ENCODE measurements around the gene MYRFL.

The MYRFL gene

GRCh38 chr12:69932676-69933552 lies 107.9 kb downstream of the MYRFL start:
- no peak for DNase-seq (ENCODE audit: low read depth in 2 of 2)

DNA sequence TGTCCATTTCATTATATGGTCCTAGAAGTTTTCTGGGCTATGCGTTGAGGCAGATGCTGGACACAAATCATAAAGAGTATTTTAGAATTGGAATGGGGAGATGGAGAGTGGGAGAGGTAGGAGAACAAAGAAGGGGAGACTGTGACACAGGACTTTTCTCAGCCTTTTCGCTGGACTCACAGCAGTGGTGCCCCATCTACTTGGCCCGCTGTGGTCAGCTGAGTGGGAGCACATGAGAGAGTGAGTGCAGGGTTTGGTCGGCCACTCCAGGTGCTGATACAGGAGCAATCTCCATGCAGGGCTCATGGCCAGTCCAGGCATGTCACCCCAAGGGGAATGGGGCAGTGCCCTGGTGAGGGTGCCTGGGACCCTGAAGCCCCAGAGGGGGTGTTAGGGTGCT lies 109.0 kb downstream of the MYRFL start:
- DNase-seq (ENCODE audit: low read depth in 2 of 2): no peak

GRCh38 chr12:69935651-69936100 lies 110.6 kb downstream of the MYRFL start:
- no peak for DNase-seq (ENCODE audit: low read depth in 2 of 2)

DNA sequence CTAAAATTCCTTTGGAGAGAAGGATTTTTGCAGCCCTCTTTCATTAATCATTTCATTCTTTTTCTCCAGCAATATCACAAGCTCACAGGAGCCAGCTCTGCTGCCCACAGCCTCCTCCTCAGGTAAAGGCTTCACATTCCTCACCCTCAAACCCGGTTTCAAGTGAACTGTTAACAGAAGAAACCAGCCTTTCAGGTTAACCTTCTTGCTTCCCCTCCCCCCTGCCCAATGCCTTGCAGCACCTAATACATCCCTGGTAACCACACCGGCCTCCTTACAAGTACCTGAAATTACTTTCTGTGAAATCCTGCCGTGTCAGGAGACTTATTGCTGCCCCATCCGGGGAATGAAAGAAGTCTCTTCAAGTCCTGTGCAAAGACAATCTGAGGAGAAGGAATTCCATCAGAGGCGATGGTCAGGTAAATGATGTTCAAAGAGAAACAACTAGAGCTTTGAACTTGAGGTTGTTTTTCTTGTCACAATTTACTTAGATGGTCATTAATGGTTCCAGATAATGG lies 111.2 kb downstream of the MYRFL start:
- DNase-seq (ENCODE audit: low read depth in 2 of 2): no peak

- no peak for DNase-seq (ENCODE audit: low read depth in 2 of 2)
These were observed 111.7 kb downstream of the MYRFL start for GRCh38 chr12:69936766-69937165.

DNA sequence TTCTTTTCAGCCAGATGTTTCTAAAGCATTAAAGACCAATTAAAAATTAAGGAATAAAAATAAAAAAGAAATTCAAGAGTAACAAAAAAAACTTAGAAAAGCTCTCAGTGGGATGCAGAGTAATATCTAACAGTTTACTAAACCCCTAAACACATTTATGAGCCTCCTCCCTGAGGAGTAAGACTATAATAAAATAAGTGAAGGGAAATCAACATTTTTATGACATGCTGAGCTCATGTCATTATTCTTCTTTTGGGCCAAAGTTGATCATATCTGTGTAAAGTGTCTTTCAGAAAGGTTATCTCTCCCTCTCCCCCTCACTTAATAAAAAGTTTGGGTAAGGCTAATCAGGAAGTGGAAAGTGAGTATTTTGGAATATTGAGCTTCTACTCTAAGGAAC lies 122.1 kb downstream of the MYRFL start:
- DNase-seq (ENCODE audit: low read depth in 2 of 2): no peak

GRCh38 chr12:69947897-69948296 lies 122.9 kb downstream of the MYRFL start:
- DNase-seq (ENCODE audit: low read depth in 2 of 2): no peak

- no peak for DNase-seq (ENCODE audit: low read depth in 2 of 2)
These were observed 123.8 kb downstream of the MYRFL start for GRCh38 chr12:69948851-69949250.

DNA sequence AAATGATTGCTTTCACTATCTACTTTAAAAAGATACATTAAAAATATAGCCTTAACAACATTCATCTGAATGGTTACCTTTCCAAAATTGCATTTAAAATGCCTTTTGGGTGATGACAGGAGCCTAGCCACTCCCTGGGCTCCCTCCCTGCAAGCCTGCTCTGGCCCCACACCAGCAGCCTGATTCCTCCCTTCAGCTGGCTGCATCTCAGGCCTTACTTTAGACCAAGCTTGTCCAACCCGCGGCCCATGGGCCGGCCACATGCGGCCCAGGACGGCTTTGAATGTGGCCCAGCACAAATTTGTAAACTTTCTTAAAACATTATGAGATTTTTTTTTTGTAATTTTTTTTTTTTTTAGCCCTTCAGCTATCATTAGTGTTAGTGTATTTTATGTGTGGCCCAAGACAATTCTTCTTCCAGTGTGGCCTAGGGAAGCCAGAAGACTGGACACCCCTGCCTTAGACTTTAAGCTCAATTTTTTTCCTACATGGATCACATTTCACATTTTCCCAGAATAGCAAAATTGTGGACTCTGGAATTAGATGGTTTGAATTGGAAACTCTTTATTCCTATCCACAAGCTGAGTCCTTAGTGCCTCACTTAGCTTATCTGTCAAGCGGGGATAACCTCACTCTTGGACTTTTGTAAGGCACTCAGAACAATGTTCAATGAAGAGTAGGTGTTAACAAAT lies 124.4 kb downstream of the MYRFL start:
- no peak for DNase-seq (ENCODE audit: low read depth in 2 of 2)

- no peak for DNase-seq (ENCODE audit: low read depth in 2 of 2)
These were observed 126.1 kb downstream of the MYRFL start for GRCh38 chr12:69951108-69951507.

DNA sequence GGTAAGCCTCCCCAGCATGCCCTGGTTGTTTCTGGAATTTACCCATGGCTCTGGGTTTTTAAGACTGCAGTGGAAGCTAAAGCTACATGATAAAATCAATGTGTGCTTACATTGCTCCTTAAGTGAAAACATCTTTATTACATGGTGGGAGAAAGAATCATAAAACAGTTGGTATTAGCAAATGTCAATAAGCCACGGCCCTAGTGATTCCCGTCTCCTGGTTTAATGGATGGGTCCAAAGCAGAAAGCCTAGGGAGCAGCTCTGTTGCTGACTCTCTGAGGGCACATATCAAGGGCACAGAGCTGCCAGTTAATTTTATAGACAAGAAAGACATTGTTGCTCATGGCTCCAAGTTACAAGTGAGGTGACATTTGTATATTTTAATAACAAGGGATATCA lies 127.9 kb downstream of the MYRFL start:
- no peak for DNase-seq (ENCODE audit: low read depth in 2 of 2)

- DNase-seq (ENCODE audit: low read depth in 2 of 2): no peak
These were observed 136.2 kb downstream of the MYRFL start for GRCh38 chr12:69961246-69961645.

- no peak for DNase-seq (ENCODE audit: low read depth in 2 of 2)
These were observed 141.4 kb downstream of the MYRFL start for GRCh38 chr12:69966409-69966808.

GRCh38 chr12:69966839-69967238 lies 141.8 kb downstream of the MYRFL start:
- no peak for DNase-seq (ENCODE audit: low read depth in 2 of 2)

DNA sequence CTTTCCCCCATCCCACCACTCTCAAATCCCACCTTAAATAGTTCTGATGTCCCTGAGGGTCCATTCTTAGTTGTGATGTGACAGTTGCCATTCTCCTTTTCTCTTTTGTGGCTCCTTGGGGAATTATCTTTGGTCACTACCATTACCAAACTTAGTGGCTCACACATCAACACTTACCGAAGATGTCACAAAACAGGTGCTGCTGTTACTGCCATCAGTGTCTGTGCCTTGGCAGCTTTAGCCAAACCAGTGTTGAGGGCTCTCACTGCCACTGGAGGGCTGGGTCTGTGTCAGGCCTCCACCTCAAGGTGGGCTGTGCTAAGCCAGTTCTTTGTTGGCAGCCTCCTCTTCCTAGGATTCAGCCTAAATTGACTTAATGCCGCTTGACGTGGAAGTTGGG lies 144.0 kb downstream of the MYRFL start:
- DNase-seq (ENCODE audit: low read depth in 2 of 2): no peak

DNA sequence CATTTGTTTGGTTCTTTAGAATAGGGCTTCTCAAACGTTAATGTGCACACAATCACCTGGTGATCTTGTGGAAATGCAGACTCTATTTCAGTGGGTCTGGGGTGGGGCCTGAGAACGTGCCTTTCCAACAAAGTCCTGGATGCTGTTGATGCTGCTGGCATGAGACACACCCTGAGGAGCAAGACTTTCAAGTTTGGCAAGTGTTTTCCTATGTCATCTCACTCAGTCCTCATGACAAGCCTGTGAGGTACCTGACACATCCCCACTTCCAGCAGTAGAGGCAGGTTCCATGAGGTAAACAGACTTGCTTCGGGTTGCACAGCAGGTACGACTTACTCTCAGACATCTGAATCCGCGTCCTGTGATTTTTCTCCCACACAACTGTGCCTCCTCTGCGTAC lies 147.1 kb downstream of the MYRFL start:
- DNase-seq (ENCODE audit: low read depth in 2 of 2): no peak

DNA sequence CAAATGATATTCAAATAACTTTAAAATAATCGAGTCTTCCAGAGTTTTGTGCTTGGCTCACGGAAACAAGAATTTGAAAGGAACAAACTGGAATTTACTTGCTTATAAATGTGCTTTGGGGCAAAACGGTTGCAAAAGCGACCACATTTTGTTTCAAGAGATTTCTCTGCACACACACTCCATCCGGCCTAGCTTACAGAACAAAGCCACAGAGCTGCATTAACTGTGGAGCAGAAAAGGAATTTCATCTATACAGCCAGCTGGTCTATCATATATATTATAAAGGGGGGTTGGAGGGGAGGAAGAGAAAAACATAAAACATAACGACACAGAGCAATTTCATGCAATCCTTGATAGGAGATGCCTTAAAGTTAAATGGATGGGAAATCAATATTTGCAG lies 153.0 kb downstream of the MYRFL start:
- no peak for DNase-seq (ENCODE audit: low read depth in 2 of 2)

DNA sequence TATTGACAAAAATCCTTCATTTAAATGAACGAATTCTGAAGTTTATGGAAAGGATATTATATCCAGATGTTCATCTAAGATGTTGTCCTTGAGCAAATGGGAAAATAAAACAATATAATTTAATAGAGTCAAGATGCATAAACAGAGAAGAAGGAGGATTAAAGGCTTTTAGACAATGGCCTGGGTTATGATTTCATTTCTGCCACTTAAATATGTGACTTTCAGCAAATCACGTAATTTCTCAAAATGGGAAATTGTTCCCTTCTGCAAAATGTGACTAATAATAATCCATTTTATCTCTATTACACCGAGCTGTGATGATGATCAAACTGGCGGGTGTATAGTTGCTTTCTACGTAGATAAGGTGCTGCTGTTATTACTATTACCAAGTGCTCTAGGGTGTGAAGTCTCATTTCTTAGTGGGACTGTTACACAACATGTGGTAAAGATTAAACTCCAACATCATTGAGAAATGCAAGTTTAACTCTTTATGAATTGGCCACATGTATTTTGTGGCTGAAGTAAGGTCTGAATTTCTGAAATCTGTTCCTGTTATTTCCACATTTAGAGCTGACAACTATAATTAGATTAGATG lies 157.0 kb downstream of the MYRFL start:
- no peak for DNase-seq (ENCODE audit: low read depth in 2 of 2)

DNA sequence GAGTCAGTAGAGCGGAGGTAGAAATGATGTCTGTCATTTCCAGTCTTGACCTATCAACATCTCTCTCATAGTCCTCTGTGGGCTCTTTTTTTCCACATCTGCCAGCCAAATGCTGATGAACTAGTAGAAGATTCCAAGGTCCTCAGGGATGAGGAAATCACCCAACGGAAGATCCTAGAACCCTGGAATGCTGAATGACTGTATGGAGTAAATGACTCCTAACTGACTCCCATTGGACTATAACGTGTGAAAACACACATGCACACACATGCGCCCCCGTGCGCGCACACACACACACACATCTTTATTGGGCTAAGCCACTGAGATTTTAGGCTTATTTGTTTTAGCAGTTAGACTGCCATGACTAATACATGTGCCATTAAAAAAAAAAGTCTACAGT lies 159.2 kb downstream of the MYRFL start:
- no peak for DNase-seq (ENCODE audit: low read depth in 2 of 2)

- DNase-seq (ENCODE audit: low read depth in 2 of 2): no peak
These were observed 160.6 kb downstream of the MYRFL start for GRCh38 chr12:69985656-69986055.

DNA sequence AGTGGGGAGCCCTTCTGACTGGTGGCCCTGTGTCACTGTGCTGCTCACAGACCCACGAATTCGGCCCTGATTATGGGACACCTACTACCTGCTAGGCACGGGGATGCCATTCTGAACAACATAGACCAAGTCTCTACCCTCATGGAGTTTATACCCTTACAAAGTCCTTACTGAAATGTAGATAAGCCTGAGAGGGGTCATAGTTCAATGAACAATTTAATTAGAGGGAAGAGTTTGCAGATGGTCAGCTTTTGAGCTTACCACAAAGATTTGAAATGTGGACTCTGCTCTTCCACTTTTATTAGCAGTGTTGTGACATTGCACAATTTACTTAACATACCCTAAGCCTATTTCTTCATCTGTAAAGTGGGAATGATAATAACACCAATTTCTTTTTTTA lies 161.1 kb downstream of the MYRFL start:
- DNase-seq (ENCODE audit: low read depth in 2 of 2): no peak

- DNase-seq (ENCODE audit: low read depth in 2 of 2): no peak
These were observed 162.6 kb downstream of the MYRFL start for GRCh38 chr12:69987579-69988091.
